ENCODE data around the gene TMOD4.
A peak's percentile ranks its signal among the peaks of the same experiment; 100 is the strongest.
"Not testable (repeated sequence)": the region's sequence is repeated elsewhere in the genome, so short reads cannot be mapped to it uniquely, and the experiment has no call there.

The TMOD4 gene

DNA sequence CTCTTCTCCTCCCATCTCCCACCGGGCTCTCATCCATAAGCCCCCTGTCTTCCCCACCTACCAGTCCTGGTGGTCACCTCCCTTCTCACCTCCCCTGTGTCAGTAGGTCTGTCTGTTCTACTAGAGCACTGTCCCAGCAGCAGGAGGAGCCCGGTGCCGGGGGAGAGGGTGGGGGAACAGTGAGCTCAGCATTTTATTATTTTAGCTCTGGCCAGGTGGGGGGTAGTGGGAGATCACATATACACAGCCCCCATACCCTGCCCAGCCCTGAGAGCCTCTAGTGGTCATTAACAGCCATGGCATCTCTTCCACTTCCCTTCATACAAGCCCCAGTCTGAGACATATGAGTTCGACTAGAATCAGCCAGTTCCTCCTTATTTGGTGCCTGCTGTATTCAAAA lies at the start of gene TMOD4:
Gene TMOD4 (minus strand): TSS at position 119 of the 400 bp plus-strand sequence. CDS start 1,106 bp downstream, outside the sequence.
- DNase-seq, result peak; percentile 76

DNA sequence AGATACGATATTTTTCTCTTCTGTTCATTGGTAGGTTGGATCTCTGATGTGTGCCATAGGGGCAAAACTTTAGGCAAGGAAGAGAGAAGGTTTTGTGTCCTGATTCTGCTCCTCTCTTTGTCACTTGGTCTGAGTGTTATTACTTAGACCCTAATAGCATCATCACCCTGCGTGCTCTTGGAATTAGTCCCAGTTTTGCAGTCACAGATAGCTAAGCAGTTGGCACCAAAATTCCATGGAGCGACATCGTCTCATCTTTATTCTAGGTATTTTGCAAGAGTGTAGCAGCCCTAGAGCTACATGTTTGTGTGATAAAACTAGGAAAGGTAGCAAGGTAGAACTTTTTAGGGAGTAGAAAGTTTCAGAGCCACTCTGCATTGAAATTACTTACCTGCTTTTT lies 46.3 kb upstream of the TMOD4 start:
- DNase-seq, result no peak

GRCh38 chr1:151221616-151222015 lies 45.8 kb upstream of the TMOD4 start:
- DNase-seq, result no peak

DNA sequence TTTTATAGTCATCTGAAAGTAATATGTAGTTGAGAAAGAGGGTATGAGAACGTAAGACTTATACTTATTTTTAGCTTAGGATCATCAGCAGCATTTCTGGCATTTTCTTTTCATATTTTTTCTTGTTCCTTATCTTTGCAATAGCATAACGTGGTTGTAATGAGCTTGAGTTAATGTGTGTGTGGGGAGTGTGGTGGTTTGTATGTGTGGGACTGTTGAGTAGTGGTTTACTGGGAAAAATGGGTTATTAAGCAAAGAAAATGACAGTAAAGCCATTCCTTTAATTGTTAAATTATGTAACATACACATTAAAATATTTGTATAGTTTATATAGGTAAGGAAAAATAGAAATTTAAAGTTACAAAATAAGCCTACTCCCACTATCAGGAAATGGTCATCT lies 37.8 kb upstream of the TMOD4 start:
- DNase-seq, result no peak

DNA sequence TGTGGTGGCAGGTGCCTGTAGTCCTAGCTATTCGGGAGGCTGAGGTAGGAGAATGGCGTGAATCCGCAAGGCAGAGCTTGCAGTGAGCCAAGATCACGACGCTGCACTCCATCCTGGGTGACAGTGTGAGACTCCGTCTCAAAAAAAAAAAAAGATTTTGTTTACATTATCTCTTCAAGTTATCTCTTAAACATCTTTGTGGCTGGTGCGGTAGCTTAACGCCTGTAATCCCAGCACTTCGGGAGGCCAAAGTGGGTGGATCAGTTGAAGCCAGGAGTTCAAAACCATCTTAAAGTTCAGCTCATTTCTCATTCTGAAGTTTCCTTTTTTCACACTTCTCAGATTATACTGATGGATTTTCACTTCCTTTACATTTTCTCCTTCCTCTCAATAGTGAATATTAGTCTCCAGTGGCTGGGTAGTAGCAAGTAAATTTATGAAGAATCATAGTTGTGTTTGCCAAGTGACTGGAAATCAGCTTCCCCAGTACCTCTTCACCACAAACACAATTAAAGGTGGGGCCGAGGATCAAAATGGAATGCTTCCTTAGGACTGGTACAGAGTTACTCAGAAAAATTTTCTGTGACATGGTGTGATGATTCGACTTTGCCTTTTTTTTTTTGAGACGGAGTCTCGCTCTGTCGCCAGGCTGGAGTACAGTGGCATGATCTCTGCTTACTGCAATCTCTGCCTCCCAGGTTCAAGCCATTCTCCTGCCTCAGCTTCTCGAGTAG lies 36.4 kb upstream of the TMOD4 start:
- no peak for DNase-seq

- no peak for DNase-seq
These were observed 35.0 kb upstream of the TMOD4 start for GRCh38 chr1:151210830-151211229.

DNA sequence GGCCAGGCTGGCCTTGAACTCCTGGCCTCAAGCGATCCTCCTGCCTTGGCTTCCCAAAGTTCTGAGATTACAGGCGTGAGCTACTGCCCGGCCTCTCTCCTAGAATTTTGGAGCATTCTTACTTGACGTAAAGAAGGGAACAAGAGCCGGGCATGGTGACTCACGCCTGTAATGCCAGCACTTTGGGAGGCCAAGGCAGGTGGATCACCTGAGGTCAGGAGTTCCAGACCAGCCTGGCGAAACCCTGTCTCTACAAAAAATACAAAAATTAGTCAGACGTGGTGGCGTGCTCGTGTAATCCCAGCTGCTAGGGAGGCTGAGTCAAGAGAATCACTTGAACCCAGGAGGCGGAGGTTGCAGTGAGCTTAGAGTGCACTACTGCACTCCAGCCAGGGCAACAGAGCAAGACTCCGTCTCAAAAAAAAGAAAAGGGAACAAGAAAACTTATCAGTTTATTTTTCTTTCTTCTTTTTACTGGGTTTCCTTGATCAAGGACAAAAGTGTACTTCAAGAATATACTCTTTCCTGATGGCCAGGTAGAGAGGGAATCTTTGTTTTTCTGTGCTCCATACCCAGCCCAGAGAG lies 29.7 kb upstream of the TMOD4 start:
- DNase-seq, result not testable (repeated sequence)

DNA sequence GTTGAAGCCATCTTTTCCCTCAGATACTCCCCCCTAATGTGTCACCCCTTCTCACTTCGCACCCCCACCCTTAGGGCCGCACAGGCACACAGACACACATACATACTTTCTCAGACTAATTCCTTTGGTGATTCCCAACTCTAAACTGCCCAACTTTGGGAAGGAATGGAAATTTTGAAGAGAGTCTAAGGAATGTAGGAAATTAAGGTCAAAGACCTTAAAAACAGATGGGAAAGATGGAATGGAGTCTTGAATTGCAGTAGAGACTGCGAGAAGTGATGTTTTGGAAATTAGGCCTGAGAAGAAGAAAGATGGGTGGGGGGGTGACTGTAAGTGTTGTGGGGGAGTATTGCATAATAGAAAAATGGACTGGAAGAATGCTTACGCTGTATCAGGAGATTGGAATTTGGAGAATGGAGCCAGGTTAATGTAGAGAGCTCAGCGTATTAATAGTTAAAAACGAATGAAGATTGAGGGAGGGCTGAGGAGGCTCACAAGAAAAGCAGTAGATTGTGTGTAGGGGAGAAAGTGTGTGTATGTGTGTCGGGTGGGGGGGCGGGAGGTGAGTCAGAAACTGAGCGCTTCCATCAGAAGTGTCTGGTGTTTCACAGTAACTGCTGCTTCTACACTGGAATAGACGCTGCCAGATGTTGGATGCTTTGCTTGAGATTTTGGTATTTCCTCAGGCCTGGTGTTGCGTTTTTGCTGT lies 24.2 kb upstream of the TMOD4 start:
- DNase-seq, result peak; percentile 37

GRCh38 chr1:151198254-151199127 lies 22.7 kb upstream of the TMOD4 start, which contains the start of gene PIP5K1A:
Gene PIP5K1A (plus strand): TSS chr1:151198552. CDS start chr1:151198997, 445 bp downstream.
- peak; percentile 100 for DNase-seq

- DNase-seq, result peak; percentile 71
These were observed 22.1 kb upstream of the TMOD4 start for GRCh38 chr1:151197863-151198253.

DNA sequence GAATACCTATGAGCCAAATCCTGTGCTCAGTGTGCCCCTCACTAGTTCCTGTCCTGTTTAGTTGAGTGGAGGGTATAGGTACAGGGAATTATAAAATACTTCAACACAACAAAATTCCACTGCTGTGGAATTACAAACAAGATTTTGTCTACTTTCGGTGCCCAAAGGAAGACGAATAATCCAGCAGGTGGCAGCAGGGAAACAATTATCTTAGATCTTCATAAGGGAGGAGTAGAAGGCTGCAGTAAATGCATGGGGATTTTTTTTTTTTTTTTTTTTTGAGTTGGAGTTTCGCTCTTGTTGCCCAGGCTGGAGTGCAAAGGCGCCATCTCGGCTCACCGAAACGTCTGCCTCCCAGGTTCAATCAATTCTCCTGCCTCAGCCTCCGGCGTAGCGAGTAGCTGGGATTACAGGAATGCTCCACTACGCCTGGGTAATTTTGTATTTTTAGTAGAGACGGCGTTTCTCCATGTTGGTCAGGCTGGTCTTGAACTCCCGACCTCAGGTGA lies 20.6 kb upstream of the TMOD4 start:
- DNase-seq, result peak; percentile 93

DNA sequence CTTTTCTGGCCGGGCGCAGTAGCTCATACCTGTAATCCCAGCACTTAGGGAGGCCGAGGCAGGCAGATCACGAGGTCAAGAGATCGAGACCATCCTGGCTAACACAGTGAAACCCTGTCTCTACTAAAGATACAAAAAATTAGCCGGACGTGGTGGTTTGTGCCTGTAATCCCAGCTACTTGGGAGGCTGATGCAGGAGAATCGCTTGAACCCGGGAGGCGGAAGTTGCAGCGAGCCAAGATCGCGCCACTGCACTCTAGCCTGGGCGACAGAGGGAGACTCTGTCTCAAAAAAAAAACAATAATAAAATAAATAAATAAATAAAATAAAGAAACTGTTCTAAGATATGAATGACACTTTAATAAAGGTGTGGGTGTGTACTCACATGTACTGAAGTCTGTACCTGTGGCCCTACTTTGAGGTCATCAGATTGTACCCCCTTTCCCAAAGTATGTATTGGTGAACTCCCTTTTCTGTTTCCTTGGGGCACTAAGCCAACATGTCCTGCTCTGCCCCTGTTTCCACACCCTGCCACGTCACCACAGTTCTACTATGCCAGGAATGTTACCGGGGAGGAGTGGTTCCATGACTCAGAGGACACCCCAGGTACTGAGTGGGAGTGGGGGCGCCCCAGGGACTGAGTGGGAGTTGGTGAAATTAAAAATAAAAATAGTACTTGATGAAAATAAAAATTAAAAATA lies 19.3 kb upstream of the TMOD4 start:
- peak; percentile 66 for DNase-seq

DNA sequence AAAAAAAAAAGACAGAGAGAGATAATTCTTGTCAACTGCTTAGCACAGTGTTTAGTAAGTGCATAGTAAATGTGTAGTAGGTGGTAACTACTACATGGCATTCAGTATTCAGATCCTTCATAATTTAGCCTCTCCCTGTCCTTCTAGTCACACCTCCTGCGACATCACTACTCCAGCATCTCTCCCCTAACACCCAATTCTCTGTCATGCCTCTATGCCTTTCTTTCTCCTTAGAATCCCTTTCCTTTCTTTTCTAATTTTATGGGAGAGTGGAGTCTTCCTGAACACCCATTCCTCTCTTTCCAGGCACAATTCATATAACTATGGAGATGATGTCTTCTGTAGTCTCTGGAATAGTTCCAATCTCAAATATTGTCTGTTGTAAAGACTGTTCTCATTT lies 18.1 kb upstream of the TMOD4 start:
- no peak for DNase-seq

DNA sequence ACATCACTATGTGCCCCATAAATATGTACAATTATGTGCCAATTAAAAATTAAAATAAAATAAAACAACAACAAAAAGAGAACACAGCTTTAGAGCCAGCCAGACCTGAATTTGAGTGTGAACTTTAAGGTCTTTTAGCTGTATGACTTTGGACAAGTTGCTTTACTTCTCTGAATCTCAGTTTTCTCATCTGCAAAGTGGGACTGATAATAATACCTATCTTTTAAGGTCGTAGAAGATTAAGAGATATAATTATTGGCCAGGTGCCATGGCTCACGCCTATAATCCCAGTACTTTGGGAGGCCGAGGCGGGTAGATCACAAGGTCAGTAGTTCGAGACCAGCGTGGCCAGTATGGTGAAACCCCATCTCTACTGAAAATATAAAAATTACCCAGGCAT lies 17.5 kb upstream of the TMOD4 start:
- DNase-seq, result no peak

GRCh38 chr1:151192047-151192446 lies 16.3 kb upstream of the TMOD4 start:
- DNase-seq, result no peak

DNA sequence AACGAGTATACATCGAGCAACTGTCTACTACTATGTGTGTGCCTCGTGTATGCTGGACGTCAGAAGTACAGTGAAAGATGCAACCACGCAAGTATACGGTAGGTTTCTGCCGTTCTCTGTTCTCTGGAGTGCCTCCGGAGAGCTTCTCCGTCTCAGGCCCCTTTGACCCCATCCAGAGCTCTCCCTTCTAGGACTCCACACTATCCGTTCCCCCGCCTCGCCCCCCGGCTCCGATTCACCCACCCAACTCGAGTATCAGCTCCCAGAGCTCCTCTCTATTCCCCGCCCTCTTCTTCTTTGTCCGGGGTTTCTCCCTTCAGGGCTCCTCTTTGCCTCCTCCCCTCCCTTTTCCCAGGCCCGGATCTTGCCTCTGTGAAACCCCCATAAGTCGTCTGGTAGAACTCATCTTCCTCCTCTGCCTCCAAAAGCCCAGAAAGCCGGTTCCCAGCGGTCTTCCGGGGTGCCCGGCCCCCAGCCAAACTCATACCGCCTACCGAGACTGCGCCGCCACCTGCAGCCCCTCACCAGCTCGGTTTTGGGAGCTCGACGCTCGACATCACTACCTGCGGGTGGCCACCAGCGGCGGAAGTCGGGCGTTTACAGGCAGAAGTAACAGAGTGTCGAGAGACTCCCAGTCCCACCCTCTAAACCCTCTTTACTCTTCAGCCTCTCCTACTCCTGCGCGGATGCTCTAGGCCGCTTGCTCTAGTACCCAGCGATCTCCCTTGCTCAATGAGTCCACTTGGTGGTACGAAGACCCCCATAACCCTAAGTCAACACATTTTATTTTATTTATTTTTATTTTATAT lies 14.1 kb upstream of the TMOD4 start, which contains the start of gene VPS72:
Gene VPS72 (minus strand): TSS at position 561 of the 809 bp plus-strand sequence. CDS start 76 bp downstream, at position 485.
- peak; percentile 97 for DNase-seq

GRCh38 chr1:151188667-151189066 lies 12.9 kb upstream of the TMOD4 start:
- DNase-seq, result not testable (repeated sequence)

GRCh38 chr1:151187205-151187604 lies 11.4 kb upstream of the TMOD4 start:
- no peak for DNase-seq

GRCh38 chr1:151184211-151184610 lies 8.4 kb upstream of the TMOD4 start:
- DNase-seq, result no peak

GRCh38 chr1:151176514-151177045 lies 799 bp upstream of the TMOD4 start:
- DNase-seq, result no peak

All from hematopoietic multipotent progenitor cell treated with erythropoietin and hydrocortisone succinate and interleukin-3 and kit ligand, for 6 days (in vitro differentiated cells).